ENCODE measurements around the gene PRKCB.

Gene PRKCB

GRCh38 chr16:23996258-23996955 is 160.6 kb downstream of the PRKCB start:
- TF ChIP-seq, protein P1, sequence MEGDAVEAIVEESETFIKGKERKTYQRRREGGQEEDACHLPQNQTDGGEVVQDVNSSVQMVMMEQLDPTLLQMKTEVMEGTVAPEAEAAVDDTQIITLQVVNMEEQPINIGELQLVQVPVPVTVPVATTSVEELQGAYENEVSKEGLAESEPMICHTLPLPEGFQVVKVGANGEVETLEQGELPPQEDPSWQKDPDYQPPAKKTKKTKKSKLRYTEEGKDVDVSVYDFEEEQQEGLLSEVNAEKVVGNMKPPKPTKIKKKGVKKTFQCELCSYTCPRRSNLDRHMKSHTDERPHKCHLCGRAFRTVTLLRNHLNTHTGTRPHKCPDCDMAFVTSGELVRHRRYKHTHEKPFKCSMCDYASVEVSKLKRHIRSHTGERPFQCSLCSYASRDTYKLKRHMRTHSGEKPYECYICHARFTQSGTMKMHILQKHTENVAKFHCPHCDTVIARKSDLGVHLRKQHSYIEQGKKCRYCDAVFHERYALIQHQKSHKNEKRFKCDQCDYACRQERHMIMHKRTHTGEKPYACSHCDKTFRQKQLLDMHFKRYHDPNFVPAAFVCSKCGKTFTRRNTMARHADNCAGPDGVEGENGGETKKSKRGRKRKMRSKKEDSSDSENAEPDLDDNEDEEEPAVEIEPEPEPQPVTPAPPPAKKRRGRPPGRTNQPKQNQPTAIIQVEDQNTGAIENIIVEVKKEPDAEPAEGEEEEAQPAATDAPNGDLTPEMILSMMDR (IDR thresholded peaks at IDR 0.05; ENCODE audit: low read length, missing control alignments), result no peak
- no peak overlapping the region for H3K4me3 ChIP-seq (replicated peaks; ENCODE audit: low read depth, low read length)
- no peak for DNase-seq (ENCODE audit: low read depth)

DNA sequence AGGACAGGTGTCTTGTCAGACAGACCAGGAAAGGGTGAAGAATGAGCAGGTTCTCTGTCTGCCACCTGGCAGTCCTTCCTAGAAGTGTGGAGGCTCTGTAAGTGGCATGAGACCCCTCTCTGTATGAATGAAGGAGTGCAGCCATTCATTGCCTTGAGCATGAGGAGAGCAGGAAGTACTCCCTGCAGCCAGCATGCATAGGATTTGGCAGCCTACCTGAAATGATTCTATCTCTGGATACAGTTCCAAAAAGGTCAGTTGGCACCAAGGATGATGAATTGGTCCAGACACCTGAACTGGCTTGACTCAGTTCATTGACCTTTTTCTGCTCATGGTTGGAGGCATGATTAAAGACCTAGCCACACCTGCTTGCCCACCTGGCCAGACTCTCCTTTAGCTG is 163.0 kb downstream of the PRKCB start:
- TF ChIP-seq, protein P1 (IDR thresholded peaks at IDR 0.05; ENCODE audit: low read length, missing control alignments), result no peak
- no peak for DNase-seq (ENCODE audit: low read depth)
- H3K4me3 ChIP-seq (replicated peaks; ENCODE audit: low read depth, low read length), result no peak overlapping the region

GRCh38 chr16:23999663-24000062 is 163.9 kb downstream of the PRKCB start:
- H3K4me3 ChIP-seq (replicated peaks; ENCODE audit: low read depth, low read length), result no peak overlapping the region
- TF ChIP-seq, protein P1 (IDR thresholded peaks at IDR 0.05; ENCODE audit: low read length, missing control alignments), result no peak
- DNase-seq (ENCODE audit: low read depth), result no peak

DNA sequence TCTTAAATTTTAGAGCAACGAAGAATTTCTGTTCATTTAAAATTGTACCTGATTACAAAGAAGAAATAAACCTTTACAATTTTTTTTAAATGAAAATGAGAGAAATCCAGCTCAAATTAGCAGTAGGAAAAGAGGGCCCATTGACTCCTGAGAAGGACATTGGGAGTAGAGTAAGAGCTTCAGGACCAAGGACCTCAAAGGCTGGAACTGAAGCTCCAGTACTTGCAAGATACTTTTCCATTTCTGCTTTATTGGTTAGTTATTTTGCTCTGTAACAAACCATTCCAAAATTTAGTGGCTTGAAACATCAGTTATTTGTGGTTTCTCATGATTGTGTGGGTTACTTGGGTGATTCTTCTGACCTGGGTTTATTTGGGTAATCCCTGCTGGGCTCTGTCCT is 165.9 kb downstream of the PRKCB start:
- DNase-seq (ENCODE audit: low read depth), result no peak
- TF ChIP-seq, protein P1 (IDR thresholded peaks at IDR 0.05; ENCODE audit: low read length, missing control alignments), result no peak
- H3K4me3 ChIP-seq (replicated peaks; ENCODE audit: low read depth, low read length), result no peak overlapping the region

- no peak overlapping the region for H3K4me3 ChIP-seq (replicated peaks; ENCODE audit: low read depth, low read length)
- TF ChIP-seq, protein P1 (IDR thresholded peaks at IDR 0.05; ENCODE audit: low read length, missing control alignments), result no peak
- no peak for DNase-seq (ENCODE audit: low read depth)
These were observed 166.8 kb downstream of the PRKCB start for GRCh38 chr16:24002619-24003018.

DNA sequence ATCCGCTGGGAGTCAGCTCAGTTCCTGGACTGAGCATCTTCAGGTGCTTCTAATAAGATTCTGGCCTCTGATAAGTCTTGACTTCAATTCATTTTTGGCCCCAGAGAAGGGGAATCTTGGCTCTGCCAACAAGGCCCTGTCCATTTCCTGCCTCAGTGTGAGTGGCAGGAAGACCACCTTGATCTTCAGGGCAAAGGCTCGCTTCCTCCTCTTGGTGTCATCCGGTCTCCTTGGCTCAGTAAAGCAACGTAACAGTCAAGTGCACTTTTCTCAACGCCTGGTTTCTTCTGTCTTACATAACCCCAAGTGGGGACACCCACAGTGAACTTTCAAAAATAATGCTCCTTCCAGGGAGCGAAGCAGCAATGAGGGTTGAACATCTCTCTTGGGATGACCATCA is 169.8 kb downstream of the PRKCB start:
- no peak for DNase-seq (ENCODE audit: low read depth)
- no peak overlapping the region for H3K4me3 ChIP-seq (replicated peaks; ENCODE audit: low read depth, low read length)
- TF ChIP-seq, protein P1 (IDR thresholded peaks at IDR 0.05; ENCODE audit: low read length, missing control alignments), result no peak

DNA sequence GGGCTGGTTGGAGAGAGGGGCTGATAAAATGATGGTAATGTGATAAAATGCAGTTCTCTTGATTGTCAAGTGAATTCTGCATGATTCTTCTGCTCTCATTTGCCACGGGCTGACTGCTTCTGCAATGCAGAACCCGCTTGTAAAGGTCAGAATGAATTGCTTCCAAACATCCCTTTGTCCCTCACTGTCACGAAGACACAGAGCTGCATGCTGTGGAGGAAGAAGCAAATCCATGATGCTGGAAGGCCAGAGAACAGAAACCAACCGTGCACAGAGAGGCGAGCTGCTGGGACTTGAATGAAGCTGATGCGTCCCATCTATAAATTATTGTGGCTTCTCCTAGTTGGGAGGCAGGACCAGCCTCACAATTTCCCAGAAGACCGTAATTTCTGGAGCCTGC is 171.6 kb downstream of the PRKCB start:
- no peak for DNase-seq (ENCODE audit: low read depth)
- no peak overlapping the region for H3K4me3 ChIP-seq (replicated peaks; ENCODE audit: low read depth, low read length)
- TF ChIP-seq, protein P1 (IDR thresholded peaks at IDR 0.05; ENCODE audit: low read length, missing control alignments), result no peak

Measured in fibroblast of pulmonary artery (primary cell).